SKM-1 (cell line): ENCODE results near the gene PVALEF.

ENCODE experiments used
- DNase-seq: peaks from one replicate; lab custom pipeline; 2025; ENCODE audit not compliant: unreplicated experiment; lab: John Stamatoyannopoulos, UW

Gene PVALEF

DNA sequence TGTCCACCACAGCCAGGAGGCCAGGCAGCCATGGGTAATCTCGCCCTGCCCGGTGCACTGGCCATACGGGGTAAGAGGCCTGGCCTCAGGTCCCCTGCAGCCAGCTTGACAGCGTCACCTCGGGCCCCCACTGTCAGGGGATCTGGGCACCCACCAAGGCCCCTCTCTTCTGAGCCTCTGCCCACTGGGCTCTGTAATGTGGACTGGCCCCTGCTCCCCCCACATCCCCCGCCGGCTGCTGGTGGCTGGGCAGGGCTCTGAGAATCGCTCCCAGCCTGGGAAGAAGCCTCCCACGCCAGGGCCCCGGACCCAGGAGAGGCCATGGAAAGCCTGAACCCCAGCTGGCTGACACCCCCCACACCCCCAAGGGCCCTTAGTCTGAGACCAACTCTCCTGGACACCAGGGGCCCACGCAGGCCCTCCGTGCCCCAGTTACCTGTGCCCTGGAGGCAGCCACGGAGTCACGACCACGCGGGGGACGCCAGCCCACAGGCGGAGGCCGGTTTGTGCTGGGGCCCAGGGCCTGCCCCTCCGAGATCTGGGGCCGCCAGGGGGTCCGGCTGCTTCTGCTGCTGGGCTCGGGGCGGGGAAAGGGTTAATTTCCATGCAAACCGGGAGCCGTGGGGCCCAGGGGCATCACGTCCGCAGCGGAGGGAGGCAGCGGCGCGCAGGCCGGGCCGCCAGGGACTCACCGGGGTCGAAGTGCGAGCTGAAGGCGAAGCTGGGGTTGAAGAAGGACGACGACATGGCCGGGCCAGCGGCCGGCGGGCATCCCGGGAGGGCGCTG lies at the start of gene PVALEF:
PVALEF (plus strand) TSS at position 262 of the 787 bp plus-strand sequence. CDS start 15,720 bp downstream, outside the sequence.
- no peak for DNase-seq

DNA sequence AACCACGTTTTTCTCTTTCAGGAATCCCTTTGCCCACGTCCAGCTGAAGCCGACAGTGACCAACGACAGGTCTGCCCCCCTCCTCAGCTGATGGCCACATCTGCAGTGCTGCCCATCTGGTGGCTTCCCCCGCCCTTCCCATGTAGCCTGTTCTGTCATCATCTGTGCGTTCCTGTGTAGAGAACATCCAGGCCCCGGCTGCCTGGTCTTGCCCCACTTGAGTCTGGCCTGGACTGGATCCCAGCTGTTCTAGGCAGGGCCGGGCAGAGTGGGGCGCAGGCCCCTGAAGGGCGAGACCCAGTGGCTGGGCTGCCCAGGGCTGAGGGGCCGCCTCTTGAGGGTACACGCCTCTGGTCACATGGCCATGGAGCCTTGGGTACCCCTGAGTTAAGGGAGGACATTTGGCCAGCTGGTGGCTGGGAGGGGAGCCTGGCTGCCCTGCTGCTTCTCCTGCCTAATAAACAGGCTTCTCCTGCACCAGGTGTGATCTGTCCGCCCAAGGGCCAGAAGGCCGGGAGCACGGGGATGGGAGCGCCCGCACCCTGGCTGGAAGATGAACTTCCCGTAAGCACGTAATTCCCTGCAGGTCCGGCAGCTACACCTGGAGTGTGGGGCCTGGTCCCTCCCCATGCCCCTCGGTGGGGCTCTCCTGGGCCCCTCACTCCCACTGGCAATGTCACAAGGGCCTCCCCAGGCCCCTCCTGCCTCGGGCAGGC lies 49.4 kb upstream of the PVALEF start:
- no peak for DNase-seq

GRCh38 chr17:81116704-81117103 lies 48.6 kb upstream of the PVALEF start:
- no peak for DNase-seq

DNA sequence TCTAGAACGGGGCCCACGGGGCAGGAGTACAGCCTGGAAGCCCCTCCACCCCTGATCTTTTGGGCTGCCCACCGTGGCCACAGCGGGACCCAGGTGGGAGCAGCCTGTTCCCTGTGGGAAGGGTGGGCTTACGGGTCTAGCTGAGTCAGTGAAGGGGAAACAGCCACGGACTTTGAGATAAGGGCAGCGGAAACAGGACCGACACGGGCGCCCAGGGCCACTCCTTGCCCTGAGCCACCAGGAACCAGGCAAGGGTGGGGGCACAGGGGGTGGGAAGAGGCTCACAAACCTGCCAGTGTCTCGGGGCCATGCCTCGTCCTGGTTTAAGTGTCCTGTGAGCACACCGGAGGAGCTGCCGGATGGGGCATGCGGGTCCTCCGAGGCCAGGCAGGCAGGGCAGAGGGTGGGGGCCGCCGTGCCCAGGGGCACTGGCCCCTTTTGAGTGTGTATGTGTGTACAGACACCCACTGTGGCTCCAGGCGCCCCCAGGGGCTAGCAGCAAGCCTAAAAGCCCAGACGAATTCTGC lies 47.6 kb upstream of the PVALEF start:
- DNase-seq, result no peak

DNA sequence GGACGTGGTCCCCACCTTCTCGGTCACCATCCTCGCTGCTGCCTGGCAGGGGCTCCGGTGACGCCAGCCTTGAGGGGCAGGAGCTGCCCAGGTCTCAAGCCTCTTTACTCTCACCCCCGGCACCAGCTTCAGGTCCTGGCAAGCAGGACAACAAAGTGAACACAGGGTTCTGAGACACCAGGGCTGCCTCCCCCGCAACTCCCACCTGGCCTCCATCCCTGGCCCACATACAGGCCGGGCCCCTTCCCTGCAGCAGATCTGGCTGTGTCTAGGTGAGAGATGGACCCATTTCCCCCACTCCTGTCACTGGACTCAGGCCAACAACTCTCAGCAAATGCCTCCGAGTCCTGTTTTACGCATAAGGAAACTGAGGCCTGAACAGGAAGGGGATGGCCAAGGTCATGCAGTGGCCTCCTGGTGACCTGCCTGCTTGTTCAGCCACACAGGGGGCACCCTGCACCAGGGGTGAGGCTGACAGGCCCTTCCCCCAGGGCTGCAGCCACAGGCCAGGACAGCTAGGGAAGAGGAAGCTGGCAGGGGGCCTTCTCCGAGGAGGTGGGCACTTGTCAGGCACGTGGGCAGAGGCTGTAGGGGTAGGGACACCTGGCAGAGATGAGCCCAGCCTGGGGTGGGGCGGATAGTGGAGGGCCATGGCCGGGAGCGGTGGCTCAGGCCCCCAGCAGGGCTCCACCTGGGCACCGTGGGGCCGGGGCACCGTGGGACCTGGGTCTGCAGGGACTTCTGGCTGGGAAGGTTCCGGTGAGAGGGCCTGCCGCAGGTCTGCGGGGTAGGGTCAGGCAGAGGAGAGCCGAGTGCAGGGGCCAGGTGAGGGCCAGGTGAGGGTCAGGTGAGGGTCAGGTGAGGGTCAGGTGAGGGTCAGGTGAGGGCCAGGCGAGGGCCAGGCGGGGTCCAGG lies 46.7 kb upstream of the PVALEF start:
- DNase-seq, result no peak

- DNase-seq, result no peak
Measured at GRCh38 chr17:81119223-81120148, 45.8 kb upstream of the PVALEF start.

DNA sequence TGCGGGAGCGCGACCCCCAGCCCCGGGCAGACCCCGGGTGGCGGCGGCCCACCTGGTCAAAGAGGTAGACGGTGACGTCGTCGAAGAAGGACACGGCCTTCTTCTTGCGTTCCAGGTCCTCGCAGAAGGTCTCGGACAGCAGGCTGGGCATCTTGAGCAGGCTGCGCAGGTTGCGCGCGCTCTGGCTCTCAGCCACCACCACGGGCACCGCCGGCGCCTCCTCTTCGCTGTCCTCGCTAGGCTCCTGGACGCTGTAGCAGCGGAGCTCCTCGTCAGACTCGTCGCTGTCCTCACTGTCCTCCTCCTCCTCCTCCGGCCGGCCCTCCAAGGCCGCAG lies 45.2 kb upstream of the PVALEF start:
- no peak for DNase-seq

GRCh38 chr17:81120695-81121621 lies 44.3 kb upstream of the PVALEF start:
- DNase-seq, result no peak

DNA sequence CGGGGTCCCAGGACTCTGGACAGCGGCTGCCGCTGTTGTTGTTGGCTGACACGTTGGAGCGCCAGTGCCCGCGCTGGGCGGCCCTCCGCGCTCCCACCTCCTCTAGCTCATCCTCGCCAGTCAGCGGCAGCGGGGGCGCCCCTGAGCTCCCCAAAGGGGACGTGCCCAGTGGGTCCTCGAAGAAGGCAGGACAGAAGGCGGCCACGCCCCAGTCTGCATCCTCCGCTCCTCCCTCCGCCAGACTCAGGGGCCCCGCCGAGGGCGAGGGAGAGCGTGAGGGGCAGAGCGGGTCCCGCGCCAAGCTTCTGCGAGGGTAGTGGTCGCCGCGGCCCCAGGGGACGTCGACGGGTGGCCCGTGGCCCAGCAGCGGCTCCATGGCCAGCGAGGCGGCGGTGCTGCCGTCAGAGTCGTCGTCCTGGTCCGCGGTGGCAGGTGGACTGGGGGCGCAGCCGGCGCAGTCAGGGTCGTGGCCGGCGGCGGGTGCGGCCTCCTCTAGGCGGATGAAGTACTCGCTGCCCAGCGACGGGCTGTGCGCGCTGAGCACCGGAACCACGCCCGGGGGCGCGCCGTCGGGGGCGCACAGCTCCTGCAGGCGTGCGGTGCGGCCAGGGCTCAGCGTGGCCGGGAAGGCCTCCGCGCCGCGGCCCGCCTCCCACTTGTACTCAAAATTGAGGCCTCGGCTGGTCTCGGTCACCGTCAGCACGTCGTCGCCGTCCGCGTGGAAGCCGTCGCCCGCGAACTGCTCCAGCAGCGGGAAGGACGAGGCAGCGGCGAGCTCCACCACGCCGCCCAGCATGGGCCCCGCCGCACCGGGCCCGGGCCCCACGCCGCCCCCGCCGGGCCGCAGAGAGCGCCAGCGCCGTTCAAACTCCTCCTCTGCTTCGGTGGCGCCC lies 43.2 kb upstream of the PVALEF start:
- DNase-seq, result no peak

DNA sequence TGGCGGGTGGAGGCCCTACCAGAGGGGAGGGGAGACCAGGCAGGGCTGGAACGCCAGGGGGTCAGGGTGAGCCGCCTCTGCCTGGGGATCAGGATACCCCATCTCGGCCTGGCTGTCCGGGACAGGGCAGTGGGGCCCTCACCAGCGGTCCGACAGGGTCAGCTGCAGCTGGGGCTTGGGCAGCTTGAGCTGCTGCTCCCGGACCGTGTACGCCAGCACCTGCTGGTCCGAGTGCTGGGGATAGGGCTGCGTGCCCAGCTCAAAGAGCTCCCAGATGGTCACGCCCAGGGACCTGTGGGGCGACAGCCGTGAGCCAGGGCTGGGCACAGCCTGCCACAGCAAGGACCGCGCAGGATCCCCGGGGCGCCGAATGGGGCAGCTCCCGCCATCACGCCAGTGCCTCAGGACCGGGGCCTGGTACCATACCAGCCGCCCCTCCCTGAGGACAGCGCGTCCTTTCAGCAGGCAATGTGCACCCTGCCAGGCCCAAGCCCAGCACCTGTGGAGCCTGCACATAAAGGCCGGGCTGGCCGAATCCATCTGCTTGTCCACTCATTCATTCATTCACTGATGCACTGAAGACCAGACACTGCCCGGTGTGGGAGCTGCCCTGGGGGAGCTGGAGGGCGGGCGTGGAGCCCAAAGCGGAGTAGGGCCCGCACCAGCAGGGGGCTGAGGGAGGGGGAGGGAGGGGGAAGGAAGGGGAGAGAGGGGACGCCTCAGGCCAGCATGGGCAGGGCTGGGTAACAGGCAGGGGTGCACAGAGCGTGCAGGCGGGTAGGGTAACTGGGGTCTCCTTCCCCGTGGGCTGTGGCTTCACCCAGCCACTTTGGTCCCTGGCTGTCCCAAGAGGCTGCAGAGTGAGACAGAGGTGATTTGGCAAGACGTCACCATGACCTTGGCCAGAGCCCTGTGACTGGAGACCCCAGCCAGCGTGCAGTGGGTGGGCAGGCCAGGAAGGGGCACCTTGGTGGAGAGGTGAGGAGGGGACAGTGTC lies 42.0 kb upstream of the PVALEF start:
- DNase-seq, result no peak

- no peak for DNase-seq
Measured at GRCh38 chr17:81124377-81124776, 40.9 kb upstream of the PVALEF start.

DNA sequence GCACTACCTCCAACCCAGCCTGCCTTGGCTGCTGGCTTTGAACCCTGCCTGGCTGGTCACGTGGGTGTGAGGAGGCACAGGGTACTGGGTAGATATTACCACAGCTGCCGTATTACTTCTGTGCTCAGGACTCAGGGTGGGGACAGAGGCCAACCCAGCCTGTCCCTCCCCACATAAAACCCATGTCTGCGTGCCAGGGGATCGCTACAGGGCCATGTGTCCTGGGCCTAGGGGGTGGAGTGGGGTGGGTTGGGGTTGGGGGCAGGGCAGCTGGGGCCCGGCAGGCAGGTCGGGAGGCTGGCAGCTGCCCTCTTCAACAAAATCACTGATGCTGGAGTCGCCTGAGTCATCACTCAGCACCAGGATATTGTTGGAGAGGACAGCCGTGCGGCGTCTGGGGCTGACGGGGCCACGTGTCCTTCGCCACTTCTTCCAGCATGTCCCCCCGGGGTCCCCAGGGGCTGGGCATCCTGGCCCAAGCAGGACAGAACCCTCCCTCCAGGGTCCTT lies 39.7 kb upstream of the PVALEF start:
- DNase-seq, result no peak

DNA sequence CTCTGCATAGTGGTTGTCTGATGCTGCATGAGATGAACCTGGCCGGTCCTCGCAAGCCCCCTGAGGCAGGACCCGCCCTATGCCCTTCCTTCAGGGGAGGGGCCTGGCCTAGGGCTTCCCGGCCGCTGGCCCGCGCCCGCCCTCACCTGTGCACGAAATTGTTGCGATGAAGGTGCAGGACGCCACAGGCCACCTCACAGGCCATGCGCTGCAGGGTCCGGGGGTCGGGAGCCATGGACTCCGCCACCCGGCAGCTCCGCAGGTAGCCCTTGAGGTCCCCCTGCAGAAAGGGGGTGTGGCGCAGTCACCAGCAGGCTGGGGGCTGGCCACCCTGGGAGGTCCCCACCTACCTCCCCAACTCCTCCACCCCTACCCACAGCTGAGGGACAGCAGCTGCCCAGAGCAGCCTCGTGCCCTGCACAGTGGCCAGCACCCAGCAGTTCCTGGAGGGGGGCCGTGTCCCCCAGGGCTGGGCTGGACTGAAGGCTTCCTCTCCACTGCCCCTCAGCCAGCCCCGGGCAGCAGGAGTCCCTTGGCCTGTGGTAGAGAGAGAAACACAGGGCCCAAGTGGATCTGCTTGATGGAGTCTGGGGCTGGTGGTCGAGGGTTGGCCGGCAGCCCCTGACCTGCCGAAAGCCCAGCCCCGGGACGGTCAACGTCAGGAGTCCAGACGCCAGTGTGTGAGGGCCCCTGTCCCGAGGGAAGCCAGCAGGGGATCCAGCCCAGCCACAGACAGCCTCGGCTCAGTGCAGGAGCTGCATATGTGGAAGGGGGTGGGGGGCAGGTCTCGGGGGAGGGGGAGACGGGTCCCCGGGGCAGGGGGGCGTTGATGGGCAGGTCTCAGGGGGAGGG lies 38.8 kb upstream of the PVALEF start:
- no peak for DNase-seq

DNA sequence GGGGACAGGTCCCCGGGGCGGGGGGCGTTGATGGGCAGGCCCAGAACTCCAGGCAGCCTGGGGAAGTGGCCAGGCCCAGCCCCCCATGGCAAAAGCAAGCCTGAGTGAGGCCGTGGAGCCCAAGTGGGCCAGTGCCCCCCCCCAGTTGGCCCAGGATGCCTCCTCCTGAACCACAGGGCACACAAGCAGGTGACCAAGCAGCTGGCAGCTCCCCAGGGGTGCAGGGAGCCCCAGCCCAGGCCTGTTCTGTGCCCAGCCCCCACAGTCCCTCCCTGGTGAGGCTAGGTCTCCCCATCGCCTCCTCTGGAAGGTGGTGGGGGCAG lies 38.2 kb upstream of the PVALEF start:
- DNase-seq, result no peak

GRCh38 chr17:81127526-81128177 lies 37.7 kb upstream of the PVALEF start:
- no peak for DNase-seq
